HepG2 (cell line): Measurements from ENCODE around the gene METTL21C.

Experiments
- BRCA1 ChIP-seq: sonication (generic); formaldehyde crosslinking; IDR thresholded peaks from 2 replicates; pipeline ENCODE4 v1.4.0; 2020; ENCODE audit warnings: missing genetic modification reagents
- GMEB2 ChIP-seq: IDR thresholded peaks from 2 replicates; pipeline ENCODE4 v1.6.1; 2016; ENCODE audit warnings: missing biosample characterization, missing genetic modification reagents, low read depth
- JDP2 ChIP-seq: sonication (generic); formaldehyde crosslinking; IDR thresholded peaks from 2 replicates; pipeline ENCODE4 v1.8.1; 2022; ENCODE audit warnings: missing genetic modification reagents, borderline replicate concordance
- MEF2D ChIP-seq: sonication (generic); formaldehyde crosslinking; IDR thresholded peaks from 2 replicates; pipeline ENCODE4 v1.5.1; 2020; ENCODE audit warnings: mild to moderate bottlenecking, missing genetic modification reagents
- MXI1 ChIP-seq: IDR thresholded peaks from 3 replicates; pipeline ENCODE4 v1.6.1; 2012; ENCODE audit warnings: low read depth, low read length, inconsistent platforms, borderline replicate concordance
- POLR2AphosphoS5 ChIP-seq: IDR thresholded peaks from 2 replicates; pipeline ENCODE4 v1.6.1; 2012; ENCODE audit warnings: low read depth, low read length
- ZNF431 ChIP-seq: sonication (generic); formaldehyde crosslinking; IDR thresholded peaks from 2 replicates; pipeline ENCODE4 v1.9.0; 2022; ENCODE audit warnings: missing genetic modification reagents, low read depth, mild to moderate bottlenecking, borderline replicate concordance

- TF ChIP-seq GMEB2 (CRISPR knock-in tag) (no peak), MEF2D (CRISPR knock-in tag) (no peak), JDP2 (CRISPR knock-in tag) (no peak), POLR2AphosphoS5 (no peak), MXI1 (no peak), BRCA1 (CRISPR knock-in tag) (no peak), ZNF431 (CRISPR knock-in tag) (no peak)
These were observed 5.5 kb upstream of the METTL21C start for GRCh38 chr13:102700088-102701031.
